ENCODE results near the gene STRIP2. TPM values are rescaled to one million over a fixed set of nuclear protein-coding genes. Genes with fewer than 3 reads are reported as not detected.
A peak's percentile ranks its signal among the peaks of the same experiment; 100 is the strongest.

STRIP2 gene
- total and polyA plus RNA-seq, 2 donors (not counting 1 experiment from before 2014, with no cell fraction given), result 0.21 to 0.79 TPM

GRCh38 chr7:129501760-129502707, 67.8 kb downstream of the STRIP2 start, which contains the start of gene SMKR1:
Gene SMKR1, plus strand, starts transcription at chr7:129502531. Its CDS starts 294 bp downstream, at chr7:129502825.
- Histone ChIP-seq H3K27ac (ENCODE audit: low read length in 2 of 2) (peak within 1 kb of the TSS; percentile 72), H3K4me3 (ENCODE audit: control extremely low read depth in 1 of 5, extremely low read depth in 1 of 5, insufficient read depth in 1 of 5, low read depth in 2 of 5, low read length in 4 of 5) (peak within 1 kb of the TSS; percentile 54 to 77 (median 66)), H3K79me2 (ENCODE audit: control insufficient read depth, insufficient read depth, low read length) (no peaks in the 10 kb centered on the region), H3K9ac (ENCODE audit: low read length) (peak within 1 kb of the TSS; percentile 87), H3K4me1 (ENCODE audit: control insufficient read depth in 2 of 2, insufficient read depth in 2 of 2, low read length in 2 of 2) (peaks cover 14 to 32% of the 10 kb centered on the region in 2 donors), H4K20me1 (ENCODE audit: control insufficient read depth, insufficient read depth, low read length, poor library complexity, severe bottlenecking) (no peaks in the 10 kb centered on the region), H3K27me3 (replicated peaks in 1 of 4; ENCODE audit: control extremely low read depth in 1 of 4, control insufficient read depth in 3 of 4, insufficient read depth in 4 of 4, low read length in 3 of 4) (no peaks in the 10 kb centered on the region), H3K4me2 (replicated peaks; ENCODE audit: low read depth, low read length, poor library complexity, severe bottlenecking) (peak within 1 kb of the TSS; percentile 96), H3K36me3 (replicated peaks in 1 of 2; ENCODE audit: control extremely low read depth in 1 of 2, control insufficient read depth in 1 of 2, extremely low read depth in 1 of 2, insufficient read depth in 2 of 2, low read length in 1 of 2) (no peaks in the 10 kb centered on the region), H3K9me3 (ENCODE audit: control extremely low read depth in 1 of 3, control insufficient read depth in 2 of 3, insufficient read depth in 1 of 3, low read length in 2 of 3) (no peaks in the 10 kb centered on the region), H2AFZ (ENCODE audit: insufficient read depth, low read depth, low read length, poor library complexity, severe bottlenecking) (peak within 1 kb of the TSS; percentile 90)
- peak; percentile 89 for ATAC-seq (ENCODE audit: low read depth)
- ChIA-PET POLR2A (interaction anchor here (0.7 kb wide), 1 partner anchor 290 kb away, joined by 3 read pairs; no protein-coding TSS in a partner anchor), CTCF (interaction anchor here (1.0 kb wide), 1 partner anchor 15 kb away, joined by 3 read pairs; no protein-coding TSS in a partner anchor)
- no peaks in the 10 kb centered on the region for H3K9me3 Mint-ChIP-seq (ENCODE audit: insufficient read depth)
- DNase-seq, result peak; percentile 98
- TF ChIP-seq, protein P1, sequence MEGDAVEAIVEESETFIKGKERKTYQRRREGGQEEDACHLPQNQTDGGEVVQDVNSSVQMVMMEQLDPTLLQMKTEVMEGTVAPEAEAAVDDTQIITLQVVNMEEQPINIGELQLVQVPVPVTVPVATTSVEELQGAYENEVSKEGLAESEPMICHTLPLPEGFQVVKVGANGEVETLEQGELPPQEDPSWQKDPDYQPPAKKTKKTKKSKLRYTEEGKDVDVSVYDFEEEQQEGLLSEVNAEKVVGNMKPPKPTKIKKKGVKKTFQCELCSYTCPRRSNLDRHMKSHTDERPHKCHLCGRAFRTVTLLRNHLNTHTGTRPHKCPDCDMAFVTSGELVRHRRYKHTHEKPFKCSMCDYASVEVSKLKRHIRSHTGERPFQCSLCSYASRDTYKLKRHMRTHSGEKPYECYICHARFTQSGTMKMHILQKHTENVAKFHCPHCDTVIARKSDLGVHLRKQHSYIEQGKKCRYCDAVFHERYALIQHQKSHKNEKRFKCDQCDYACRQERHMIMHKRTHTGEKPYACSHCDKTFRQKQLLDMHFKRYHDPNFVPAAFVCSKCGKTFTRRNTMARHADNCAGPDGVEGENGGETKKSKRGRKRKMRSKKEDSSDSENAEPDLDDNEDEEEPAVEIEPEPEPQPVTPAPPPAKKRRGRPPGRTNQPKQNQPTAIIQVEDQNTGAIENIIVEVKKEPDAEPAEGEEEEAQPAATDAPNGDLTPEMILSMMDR (IDR thresholded peaks at IDR 0.05), result no peak
- TF ChIP-seq EZH2 (IDR thresholded peaks at IDR 0.05; ENCODE audit: borderline replicate concordance, insufficient read depth, low read depth, low read length, poor library complexity, severe bottlenecking), result no peak
- peaks cover 22% of the 10 kb centered on the region for H3K4me1 Mint-ChIP-seq
- intact Hi-C loops (cut with micrococcal nuclease), result loop anchor here (1.0 to 5.0 kb wide), 7 partner anchors 8 to 1850 kb away; partner anchors contain the start of genes ATP6V1F, NRF1, SND1 and STRIP2
- H3K27ac Mint-ChIP-seq, result peak within 1 kb of the TSS; percentile 89
- no peaks in the 10 kb centered on the region for H3K27me3 Mint-ChIP-seq
- H3K4me3 Mint-ChIP-seq, result peak within 1 kb of the TSS; percentile 90
- WGBS (ENCODE audit: insufficient coverage), result 6% methylated on average over 74 of the region's 89 CpGs
